Stimulated activated CD8-positive, alpha-beta memory T cell treated with anti-CD3 and anti-CD28 coated beads, Interleukin-4, amount 100 ng/mL, for 4 hours (primary cell): Measurements from ENCODE around the gene GCLM.

Experiments used
- DNase-seq, 2 donors: peaks; one replicate each; pipeline ENCODE4 v3.0.0-alpha.2; 2020; ENCODE audit warnings: low read depth in 2 of 2, low spot score in 1 of 2

The GCLM gene

GRCh38 chr1:93846992-93847810 lies 62.0 kb downstream of the GCLM start:
- peak; percentile 72 to 78 for DNase-seq

GRCh38 chr1:93846206-93846991 lies 62.8 kb downstream of the GCLM start:
- DNase-seq: peak; percentile 63 to 70

GRCh38 chr1:93845538-93846205 lies 63.6 kb downstream of the GCLM start:
- peak in 1 of 2 donors; percentile 18 for DNase-seq

GRCh38 chr1:93844262-93845045 lies 64.8 kb downstream of the GCLM start:
- DNase-seq: no peak

- no peak for DNase-seq
Observed at GRCh38 chr1:93842750-93843500, 66.3 kb downstream of the GCLM start.

- no peak for DNase-seq
Observed at GRCh38 chr1:93841771-93842170, 67.5 kb downstream of the GCLM start.

- DNase-seq: no peak
Observed at GRCh38 chr1:93840956-93841482, 68.2 kb downstream of the GCLM start.

GRCh38 chr1:93839753-93840152 lies 69.5 kb downstream of the GCLM start:
- DNase-seq: no peak

- no peak for DNase-seq
Observed at GRCh38 chr1:93839307-93839706, 69.9 kb downstream of the GCLM start.

GRCh38 chr1:93837961-93838360 lies 71.3 kb downstream of the GCLM start:
- DNase-seq: no peak
